Measurements from ENCODE around the gene FOXN3.

Gene FOXN3

GRCh38 chr14:89267163-89267562, 149.9 kb downstream of the FOXN3 start:
- Histone ChIP-seq H3K9me3 (ENCODE audit: insufficient read depth, low read length) (no peaks in the 10 kb centered on the region), H3K36me3 (replicated peaks; ENCODE audit: low read depth, low read length) (peaks cover 4% of the 10 kb centered on the region), H3K4me3 (ENCODE audit: low read length) (no peak overlapping the region), H3K4me2 (ENCODE audit: low read length) (no peak overlapping the region), H3K79me2 (ENCODE audit: low read length) (peaks cover 15% of the 10 kb centered on the region), H3K4me1 (ENCODE audit: low read length) (peaks cover 70% of the 10 kb centered on the region), H4K20me1 (ENCODE audit: insufficient read depth, low read length) (peaks cover 23% of the 10 kb centered on the region; the same call in 1 of the 2 replicates), H3K27ac (ENCODE audit: low read length) (peak overlapping the region; percentile 15; the same call in 1 of the 2 replicates), H3K9ac (ENCODE audit: low read length) (no peak overlapping the region), H2AFZ (ENCODE audit: low read depth, low read length) (no peak overlapping the region), H3K27me3 (ENCODE audit: low read depth, low read length) (no peaks in the 10 kb centered on the region)
- TF ChIP-seq CTCF (IDR thresholded peaks at IDR 0.05; ENCODE audit: low read depth, low read length) (no peak), EZH2phosphoT487 (IDR thresholded peaks at IDR 0.05; ENCODE audit: low read depth) (no peak)

- H3K9ac ChIP-seq (ENCODE audit: low read length) = no peak overlapping the region
- H2AFZ ChIP-seq (ENCODE audit: low read depth, low read length) = no peak overlapping the region
- H3K4me3 ChIP-seq (ENCODE audit: low read length) = no peak overlapping the region
- H3K27me3 ChIP-seq (ENCODE audit: low read depth, low read length) = no peaks in the 10 kb centered on the region
- H3K4me2 ChIP-seq (ENCODE audit: low read length) = no peak overlapping the region
- peaks cover 15% of the 10 kb centered on the region for H3K79me2 ChIP-seq (ENCODE audit: low read length)
- H3K36me3 ChIP-seq (replicated peaks; ENCODE audit: low read depth, low read length) = peaks cover 4% of the 10 kb centered on the region
- peaks cover 23% of the 10 kb centered on the region; the same call in 1 of the 2 replicates for H4K20me1 ChIP-seq (ENCODE audit: insufficient read depth, low read length)
- TF ChIP-seq CTCF (IDR thresholded peaks at IDR 0.05; ENCODE audit: low read depth, low read length) (no peak), EZH2phosphoT487 (IDR thresholded peaks at IDR 0.05; ENCODE audit: low read depth) (no peak)
- peaks cover 66% of the 10 kb centered on the region for H3K4me1 ChIP-seq (ENCODE audit: low read length)
- H3K27ac ChIP-seq (ENCODE audit: low read length) = no peak overlapping the region
- no peaks in the 10 kb centered on the region for H3K9me3 ChIP-seq (ENCODE audit: insufficient read depth, low read length)
Measured at GRCh38 chr14:89266754-89267153, 150.3 kb downstream of the FOXN3 start.

- Histone ChIP-seq H3K4me1 (ENCODE audit: low read length) (peaks cover 54% of the 10 kb centered on the region), H3K36me3 (replicated peaks; ENCODE audit: low read depth, low read length) (peaks cover 4% of the 10 kb centered on the region), H3K27me3 (ENCODE audit: low read depth, low read length) (no peaks in the 10 kb centered on the region), H3K9me3 (ENCODE audit: insufficient read depth, low read length) (no peaks in the 10 kb centered on the region), H2AFZ (ENCODE audit: low read depth, low read length) (no peak overlapping the region), H3K27ac (ENCODE audit: low read length) (no peak overlapping the region), H4K20me1 (ENCODE audit: insufficient read depth, low read length) (peaks cover 23% of the 10 kb centered on the region; the same call in 1 of the 2 replicates), H3K4me2 (ENCODE audit: low read length) (no peak overlapping the region), H3K79me2 (ENCODE audit: low read length) (peaks cover 12% of the 10 kb centered on the region; the same call in 1 of the 2 replicates), H3K9ac (ENCODE audit: low read length) (no peak overlapping the region), H3K4me3 (ENCODE audit: low read length) (no peak overlapping the region)
- TF ChIP-seq CTCF (IDR thresholded peaks at IDR 0.05; ENCODE audit: low read depth, low read length) (no peak), EZH2phosphoT487 (IDR thresholded peaks at IDR 0.05; ENCODE audit: low read depth) (no peak)
Measured at GRCh38 chr14:89265234-89265633, 151.8 kb downstream of the FOXN3 start.

GRCh38 chr14:89264196-89264800, 152.7 kb downstream of the FOXN3 start:
- peaks cover 12% of the 10 kb centered on the region; the same call in 1 of the 2 replicates for H3K79me2 ChIP-seq (ENCODE audit: low read length)
- no peaks in the 10 kb centered on the region for H3K27me3 ChIP-seq (ENCODE audit: low read depth, low read length)
- peak overlapping the region; percentile 57 for H3K4me2 ChIP-seq (ENCODE audit: low read length)
- peak overlapping the region; percentile 49 for H3K27ac ChIP-seq (ENCODE audit: low read length)
- H2AFZ ChIP-seq (ENCODE audit: low read depth, low read length) = no peak overlapping the region
- peaks cover 49% of the 10 kb centered on the region for H3K4me1 ChIP-seq (ENCODE audit: low read length)
- no peak for TF ChIP-seq EZH2phosphoT487 (IDR thresholded peaks at IDR 0.05; ENCODE audit: low read depth)
- peaks cover 23% of the 10 kb centered on the region; the same call in 1 of the 2 replicates for H4K20me1 ChIP-seq (ENCODE audit: insufficient read depth, low read length)
- H3K4me3 ChIP-seq (ENCODE audit: low read length) = peak overlapping the region; percentile 22; the same call in 1 of the 2 replicates
- H3K36me3 ChIP-seq (replicated peaks; ENCODE audit: low read depth, low read length) = peaks cover 4% of the 10 kb centered on the region
- H3K9me3 ChIP-seq (ENCODE audit: insufficient read depth, low read length) = no peaks in the 10 kb centered on the region
- H3K9ac ChIP-seq (ENCODE audit: low read length) = no peak overlapping the region

All from OCI-LY3 (cell line).